Adipocyte (in vitro differentiated cells): ENCODE measurements around the gene NRP2.

Experiments
- DNase-seq: peaks from one replicate; pipeline ENCODE4 v3.0.0-alpha.2; 2015; ENCODE audit warnings: low read depth
- H3K27me3 ChIP-seq: replicated peaks from 2 replicates; pipeline ENCODE4 v1.7.0; 2013; ENCODE audit warnings: mild to moderate bottlenecking, low read length, moderate library complexity; ENCODE audit not compliant: control insufficient read depth, insufficient read depth
- H3K36me3 ChIP-seq: 2 replicates; pipeline ENCODE4 v1.7.0; 2013; ENCODE audit warnings: low read length, mild to moderate bottlenecking, moderate library complexity; ENCODE audit not compliant: control insufficient read depth, insufficient read depth, severe bottlenecking
- H3K4me1 ChIP-seq: 2 replicates; pipeline ENCODE4 v1.7.0; 2013; ENCODE audit warnings: mild to moderate bottlenecking, low read length, moderate library complexity; ENCODE audit not compliant: control insufficient read depth, insufficient read depth
- H3K4me3 ChIP-seq: 2 replicates; pipeline ENCODE4 v1.7.0; 2013; ENCODE audit warnings: mild to moderate bottlenecking, low read length, moderate library complexity
- H3K9ac ChIP-seq: 2 replicates; pipeline ENCODE4 v1.7.0; 2013; ENCODE audit warnings: mild to moderate bottlenecking, low read length, moderate library complexity
- H3K9me3 ChIP-seq: 2 replicates; pipeline ENCODE4 v1.7.0; 2013; ENCODE audit warnings: mild to moderate bottlenecking, low read length, moderate library complexity; ENCODE audit not compliant: control insufficient read depth

NRP2 gene

DNA sequence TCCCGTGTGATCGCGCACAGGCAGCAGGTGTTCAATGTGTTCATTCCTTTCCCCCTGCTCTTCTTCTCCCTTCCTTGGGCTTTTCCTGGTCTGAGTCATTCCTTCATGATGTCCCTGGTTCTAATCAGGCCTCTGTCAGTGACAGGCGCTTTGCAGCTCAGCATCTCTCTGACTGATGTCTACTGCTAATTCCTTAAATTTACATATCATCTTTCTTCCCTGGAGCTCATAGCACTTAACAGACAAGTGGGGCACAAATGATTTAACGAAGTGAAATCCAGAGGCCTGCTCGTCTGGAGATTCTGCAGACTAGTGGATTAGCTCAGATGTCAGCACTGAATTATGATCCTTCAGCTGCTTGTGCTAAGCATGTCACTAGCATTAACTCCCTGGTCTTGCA is 77.9 kb downstream of the NRP2 start:
- Histone ChIP-seq H3K36me3 (peaks cover 13% of the 10 kb centered on the region), H3K4me3 (no peak overlapping the region), H3K4me1 (peaks cover 31% of the 10 kb centered on the region), H3K9me3 (no peaks in the 10 kb centered on the region), H3K27me3 (no peaks in the 10 kb centered on the region), H3K9ac (no peak overlapping the region)
- no peak for DNase-seq

DNA sequence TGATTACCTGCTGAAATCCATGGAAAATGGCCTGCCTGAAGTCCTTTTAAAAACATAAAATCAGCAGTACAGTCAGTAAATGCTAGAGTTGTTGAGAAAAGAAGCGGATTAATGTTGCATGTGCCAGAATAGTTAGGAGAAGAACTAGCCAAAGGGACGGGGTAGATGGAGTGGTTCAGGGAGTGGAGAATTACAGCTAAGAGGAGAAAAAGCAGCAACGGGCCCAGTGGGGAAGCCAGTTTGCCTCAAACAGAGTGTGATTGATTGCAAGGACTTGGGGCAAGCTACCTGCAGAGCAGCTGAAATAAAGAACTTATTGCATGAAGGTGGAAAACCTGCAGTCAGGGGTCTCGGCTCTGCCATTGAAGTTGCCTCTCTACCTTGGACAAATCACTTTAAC is 79.1 kb downstream of the NRP2 start:
- Histone ChIP-seq H3K36me3 (peaks cover 24% of the 10 kb centered on the region), H3K4me3 (no peak overlapping the region), H3K9me3 (no peaks in the 10 kb centered on the region), H3K9ac (no peak overlapping the region), H3K4me1 (peaks cover 18% of the 10 kb centered on the region), H3K27me3 (no peaks in the 10 kb centered on the region)
- no peak for DNase-seq

DNA sequence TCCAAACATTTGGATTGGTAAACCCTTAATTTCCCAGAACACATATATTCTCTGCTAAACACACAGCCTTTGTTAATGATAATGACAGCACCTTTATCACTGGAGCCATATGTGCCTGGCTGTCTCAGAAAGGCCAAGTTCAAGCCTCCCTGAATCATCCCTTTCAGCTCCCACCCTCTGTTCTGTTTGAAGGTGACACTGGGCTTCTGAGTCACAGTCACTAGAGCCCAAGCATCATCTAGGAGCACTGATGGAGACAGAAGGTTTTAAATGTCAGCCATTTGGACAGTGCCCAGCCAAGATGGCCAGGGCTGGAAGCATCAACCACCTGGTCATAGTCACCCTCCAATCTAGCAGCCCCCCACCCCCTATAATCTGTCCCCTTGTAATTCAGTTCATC is 80.6 kb downstream of the NRP2 start:
- Histone ChIP-seq H3K9me3 (no peaks in the 10 kb centered on the region), H3K4me1 (peaks cover 4% of the 10 kb centered on the region), H3K36me3 (peaks cover 28% of the 10 kb centered on the region), H3K27me3 (no peaks in the 10 kb centered on the region), H3K4me3 (no peak overlapping the region), H3K9ac (no peak overlapping the region)
- no peak for DNase-seq

DNA sequence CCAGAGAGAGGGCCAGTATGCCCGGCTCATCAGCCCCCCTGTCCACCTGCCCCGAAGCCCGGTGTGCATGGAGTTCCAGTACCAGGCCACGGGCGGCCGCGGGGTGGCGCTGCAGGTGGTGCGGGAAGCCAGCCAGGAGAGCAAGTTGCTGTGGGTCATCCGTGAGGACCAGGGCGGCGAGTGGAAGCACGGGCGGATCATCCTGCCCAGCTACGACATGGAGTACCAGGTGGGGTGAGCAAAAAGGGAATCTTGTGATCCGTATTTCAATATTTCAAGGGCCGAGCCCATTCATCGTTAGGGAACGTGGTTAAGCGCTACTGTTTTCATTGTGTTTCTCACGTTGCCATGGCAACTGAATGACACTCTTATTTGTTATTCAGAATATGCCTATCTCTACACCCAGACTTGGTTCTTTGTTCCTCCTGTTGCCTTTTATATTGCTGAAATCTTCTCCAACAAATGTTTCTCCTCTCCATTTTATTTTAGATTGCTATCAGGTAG is 81.5 kb downstream of the NRP2 start:
- no peak overlapping the region for H3K4me3 ChIP-seq
- no peaks in the 10 kb centered on the region for H3K4me1 ChIP-seq
- peak; percentile 62 for DNase-seq
- H3K9ac ChIP-seq, result no peak overlapping the region
- no peaks in the 10 kb centered on the region for H3K27me3 ChIP-seq
- no peaks in the 10 kb centered on the region for H3K9me3 ChIP-seq
- H3K36me3 ChIP-seq, result peaks cover 28% of the 10 kb centered on the region

DNA sequence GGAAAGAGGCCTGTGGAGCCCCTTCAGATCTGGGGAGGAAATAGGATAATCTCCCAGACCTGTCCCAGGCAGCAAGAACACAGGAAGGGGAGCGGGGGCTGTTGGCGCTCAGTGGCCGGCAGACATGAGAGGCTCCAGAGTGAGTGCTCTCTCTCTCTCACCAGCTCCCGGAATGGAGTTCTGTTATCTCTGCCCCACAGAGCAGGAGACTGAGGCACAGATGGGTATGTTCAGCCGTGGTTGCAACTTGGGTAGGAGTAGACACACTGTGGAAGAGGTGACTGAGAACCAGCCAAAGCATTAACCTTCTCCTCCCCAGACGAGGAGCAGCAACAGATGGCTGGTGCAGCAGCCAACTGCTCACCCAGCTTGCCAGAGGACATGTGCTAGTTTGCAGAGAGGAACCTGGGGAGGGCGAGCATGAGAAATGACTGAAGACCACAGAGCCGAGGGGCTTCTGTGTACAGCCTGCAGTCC is 82.0 kb downstream of the NRP2 start:
- Histone ChIP-seq H3K9ac (no peak overlapping the region), H3K9me3 (no peaks in the 10 kb centered on the region), H3K4me1 (no peaks in the 10 kb centered on the region), H3K36me3 (peaks cover 24% of the 10 kb centered on the region), H3K27me3 (no peaks in the 10 kb centered on the region), H3K4me3 (no peak overlapping the region)
- DNase-seq, result no peak

DNA sequence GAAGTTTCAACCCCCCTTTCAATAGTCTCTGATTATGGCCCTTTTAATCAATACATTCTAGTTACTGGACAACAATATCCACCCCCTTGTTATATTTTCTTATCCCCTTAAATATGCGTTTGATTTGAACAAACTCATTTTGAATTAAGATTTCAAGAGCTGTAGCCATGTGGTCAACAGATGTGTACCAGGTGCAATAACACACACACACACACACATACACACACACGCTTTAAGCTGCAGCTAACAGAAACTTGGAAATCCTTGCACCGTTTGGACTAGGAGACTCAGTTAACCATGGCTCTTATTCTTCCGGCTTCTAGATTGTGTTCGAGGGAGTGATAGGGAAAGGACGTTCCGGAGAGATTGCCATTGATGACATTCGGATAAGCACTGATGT is 82.8 kb downstream of the NRP2 start:
- Histone ChIP-seq H3K4me1 (no peaks in the 10 kb centered on the region), H3K27me3 (no peaks in the 10 kb centered on the region), H3K4me3 (no peak overlapping the region), H3K9ac (no peak overlapping the region), H3K9me3 (no peaks in the 10 kb centered on the region), H3K36me3 (peaks cover 24% of the 10 kb centered on the region)
- DNase-seq, result no peak

DNA sequence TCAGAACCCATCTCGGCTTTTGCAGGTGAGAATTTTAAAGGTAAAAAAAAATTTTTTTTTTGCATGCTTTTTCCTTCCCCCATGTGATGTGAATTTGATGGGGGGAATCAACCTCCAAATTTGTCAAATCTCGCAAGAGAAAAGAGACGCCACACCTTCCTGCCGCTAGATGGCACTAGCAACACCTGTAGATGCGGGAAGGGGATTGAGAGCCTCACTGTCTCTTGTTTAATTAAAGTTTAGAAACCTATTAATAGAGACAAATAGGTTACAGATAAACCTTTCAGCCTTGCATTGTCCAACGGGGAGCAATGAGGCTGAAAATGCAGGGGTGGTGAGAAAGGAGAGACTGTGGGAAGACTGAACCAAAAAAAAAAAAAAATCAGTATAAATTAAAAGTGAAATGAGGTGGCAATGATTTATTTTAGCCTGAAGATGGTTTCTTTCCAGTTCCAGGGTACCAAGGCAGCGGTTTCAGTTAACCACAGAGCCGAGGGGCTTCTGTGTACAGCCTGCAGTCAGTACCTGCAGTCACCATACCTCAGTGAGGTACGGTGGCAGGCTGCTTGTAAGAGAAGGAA is 84.6 kb downstream of the NRP2 start:
- DNase-seq, result peak; percentile 86
- H3K9me3 ChIP-seq, result no peaks in the 10 kb centered on the region
- H3K9ac ChIP-seq, result no peak overlapping the region
- peaks cover 22% of the 10 kb centered on the region for H3K36me3 ChIP-seq
- H3K4me1 ChIP-seq, result no peaks in the 10 kb centered on the region
- no peaks in the 10 kb centered on the region for H3K27me3 ChIP-seq
- no peak overlapping the region for H3K4me3 ChIP-seq

DNA sequence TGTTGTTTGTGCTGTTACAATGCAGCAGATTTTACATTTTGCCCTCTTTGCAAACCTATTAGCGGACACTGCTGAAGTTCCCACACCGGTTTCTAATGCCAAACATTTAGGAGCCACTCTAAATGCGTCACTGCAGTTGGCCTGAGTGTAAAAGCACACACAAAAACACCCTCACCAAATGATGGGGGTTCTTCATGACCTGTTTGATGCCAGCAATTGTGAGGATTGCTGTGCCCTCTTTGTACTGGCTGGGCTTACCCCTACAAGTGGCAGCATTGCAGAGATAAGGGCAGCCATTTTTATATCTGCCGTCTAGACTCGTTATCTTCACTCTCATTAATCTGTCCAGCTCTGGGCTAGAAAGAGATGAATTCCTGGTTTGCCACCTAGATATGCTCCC is 85.3 kb downstream of the NRP2 start:
- no peaks in the 10 kb centered on the region for H3K27me3 ChIP-seq
- H3K36me3 ChIP-seq, result peaks cover 22% of the 10 kb centered on the region
- DNase-seq, result no peak
- H3K9me3 ChIP-seq, result no peaks in the 10 kb centered on the region
- H3K4me1 ChIP-seq, result no peaks in the 10 kb centered on the region
- H3K4me3 ChIP-seq, result no peak overlapping the region
- H3K9ac ChIP-seq, result no peak overlapping the region

DNA sequence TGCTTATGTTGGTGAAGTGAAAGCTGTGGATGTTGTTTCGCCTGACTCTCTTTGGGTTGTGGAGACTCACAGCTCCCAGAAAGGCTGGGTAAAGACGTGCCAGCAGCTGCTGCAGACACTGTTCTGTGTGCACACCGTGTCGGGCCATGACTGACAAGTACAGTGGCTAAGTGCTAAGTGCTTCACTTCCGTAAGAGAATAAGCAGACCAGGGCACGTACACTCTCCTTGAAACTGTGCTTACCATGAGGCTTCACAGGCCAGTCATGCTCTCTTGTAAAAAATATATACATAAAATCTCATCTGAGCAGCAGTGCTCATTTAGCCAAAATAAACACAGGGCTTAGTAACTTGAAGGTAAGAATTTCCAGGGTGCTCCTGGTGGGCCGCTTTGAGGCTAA is 86.0 kb downstream of the NRP2 start:
- peaks cover 22% of the 10 kb centered on the region for H3K36me3 ChIP-seq
- H3K4me1 ChIP-seq, result no peaks in the 10 kb centered on the region
- no peak overlapping the region for H3K9ac ChIP-seq
- no peak for DNase-seq
- no peaks in the 10 kb centered on the region for H3K9me3 ChIP-seq
- no peaks in the 10 kb centered on the region for H3K27me3 ChIP-seq
- H3K4me3 ChIP-seq, result no peak overlapping the region

DNA sequence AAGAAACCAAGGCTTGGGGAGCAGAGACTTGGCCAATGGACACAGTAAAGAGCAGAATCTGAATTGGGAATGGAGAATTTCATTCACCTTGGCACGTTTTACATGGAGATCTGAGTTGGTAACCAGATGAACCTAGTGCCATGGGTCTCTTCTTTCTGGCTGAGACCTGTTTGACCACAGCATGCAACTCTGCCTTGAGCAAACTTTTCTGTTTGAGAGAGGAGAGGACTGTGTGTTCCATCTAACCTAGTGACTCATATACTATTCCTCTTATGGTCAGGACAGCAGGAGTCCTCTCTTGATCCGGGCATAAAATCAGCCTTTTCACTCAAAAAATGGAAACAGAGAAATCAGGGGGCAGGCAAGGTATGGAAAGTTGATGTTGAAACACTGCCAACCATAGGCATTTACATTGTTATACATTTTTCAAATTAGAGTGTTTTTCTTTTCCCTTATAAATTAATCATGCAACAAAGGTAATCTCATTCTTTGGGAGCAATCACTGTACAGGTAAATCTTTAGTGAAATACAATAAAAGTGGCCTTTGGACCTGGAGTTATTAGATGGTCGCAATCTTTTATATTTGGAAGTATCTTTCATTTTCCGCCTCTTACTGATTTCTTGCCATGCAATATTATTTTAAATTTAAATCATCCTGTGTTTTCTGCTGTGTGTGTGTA is 86.7 kb downstream of the NRP2 start:
- Histone ChIP-seq H3K27me3 (no peaks in the 10 kb centered on the region), H3K4me1 (no peaks in the 10 kb centered on the region), H3K9ac (no peak overlapping the region), H3K4me3 (no peak overlapping the region), H3K9me3 (no peaks in the 10 kb centered on the region), H3K36me3 (peaks cover 22% of the 10 kb centered on the region)
- peak; percentile 42 for DNase-seq

DNA sequence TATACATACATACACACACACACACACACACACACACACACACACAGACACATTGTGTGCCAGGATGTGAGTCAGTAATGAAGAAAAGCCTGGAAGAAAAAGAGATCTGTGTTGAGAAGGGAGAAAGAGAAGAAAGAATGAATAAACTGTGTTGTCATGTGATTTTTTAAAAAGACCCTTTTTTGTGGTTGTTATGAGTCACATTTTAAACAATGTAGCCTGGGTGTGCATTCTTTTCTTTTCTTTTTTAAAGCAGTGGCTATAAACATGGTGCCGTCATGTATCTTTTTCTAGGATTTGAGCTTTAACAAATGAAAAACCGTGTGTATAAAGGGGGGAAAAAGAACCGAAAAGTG is 87.2 kb downstream of the NRP2 start:
- Histone ChIP-seq H3K9me3 (no peaks in the 10 kb centered on the region), H3K36me3 (peaks cover 22% of the 10 kb centered on the region), H3K27me3 (no peaks in the 10 kb centered on the region), H3K4me3 (no peak overlapping the region), H3K9ac (no peak overlapping the region), H3K4me1 (no peaks in the 10 kb centered on the region)
- DNase-seq, result peak; percentile 59

DNA sequence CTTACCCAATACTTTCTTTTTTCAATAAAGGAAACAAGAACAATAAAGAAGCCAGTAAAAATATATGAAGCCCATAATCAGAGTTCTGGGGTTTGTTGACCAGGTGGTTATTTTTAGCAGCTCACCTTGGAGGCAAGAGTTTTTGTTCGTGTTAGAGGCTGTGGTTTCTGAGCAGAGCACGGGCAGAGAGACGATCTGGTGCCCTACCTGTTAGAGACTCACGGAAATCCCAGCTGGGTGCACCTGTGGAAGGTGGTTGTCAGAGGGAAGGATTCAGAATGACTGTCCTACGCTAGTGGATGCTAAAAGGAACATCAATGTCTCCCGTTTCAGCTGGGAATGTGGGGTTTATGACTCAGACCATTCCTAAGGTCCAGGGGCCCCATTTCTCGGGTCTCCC is 87.6 kb downstream of the NRP2 start:
- H3K4me1 ChIP-seq, result no peaks in the 10 kb centered on the region
- no peak overlapping the region for H3K4me3 ChIP-seq
- no peak for DNase-seq
- no peaks in the 10 kb centered on the region for H3K27me3 ChIP-seq
- no peak overlapping the region for H3K9ac ChIP-seq
- H3K9me3 ChIP-seq, result no peaks in the 10 kb centered on the region
- peaks cover 22% of the 10 kb centered on the region for H3K36me3 ChIP-seq
